ENCODE data around the gene PAK4. TPM values are rescaled to one million over a fixed set of nuclear protein-coding genes. Genes with fewer than 3 reads are reported as not detected.
A peak's percentile ranks its signal among the peaks of the same experiment; 100 is the strongest.

PAK4 gene
- total RNA-seq, 3 donors from 2014 or later: 3.5 to 12.0 (median 10.2) TPM

- TF ChIP-seq POLR2A (IDR thresholded peaks at IDR 0.05): no peak
- TF ChIP-seq CTCF (IDR thresholded peaks at IDR 0.05): no peak
- TF ChIP-seq POLR2AphosphoS5 (IDR thresholded peaks at IDR 0.05): no peak
- Histone ChIP-seq H3K36me3 (no peaks in the 10 kb centered on the region), H3K4me3 (peak overlapping the region in 1 of 3 donors; percentile 59), H3K9me3 (no peaks in the 10 kb centered on the region), H3K27me3 (no peaks in the 10 kb centered on the region), H3K4me1 (peaks cover 42 to 63% of the 10 kb centered on the region in 2 donors), H3K27ac (no peak overlapping the region)
- intact Hi-C loops (cut with DNase I; ENCODE audit: low total_unique reads): no loop called here
- no peak for DNase-seq (ENCODE audit: low spot score in 2 of 2)
Measured at GRCh38 chr19:39157997-39158389, 32.4 kb downstream of the PAK4 start.

- no peak overlapping the region for H3K4me3 ChIP-seq
- no peak for DNase-seq (ENCODE audit: low spot score in 2 of 2)
- H3K27me3 ChIP-seq: no peaks in the 10 kb centered on the region
- TF ChIP-seq POLR2A (IDR thresholded peaks at IDR 0.05): no peak
- TF ChIP-seq CTCF (IDR thresholded peaks at IDR 0.05): no peak
- no peak for TF ChIP-seq POLR2AphosphoS5 (IDR thresholded peaks at IDR 0.05)
- intact Hi-C loops (cut with DNase I; ENCODE audit: low total_unique reads): no loop called here
- H3K27ac ChIP-seq: peak overlapping the region; percentile 32 to 42
- H3K36me3 ChIP-seq: no peaks in the 10 kb centered on the region
- H3K9me3 ChIP-seq: no peaks in the 10 kb centered on the region
- peaks cover 42 to 63% of the 10 kb centered on the region in 2 donors for H3K4me1 ChIP-seq
Measured at GRCh38 chr19:39158646-39159260, 33.2 kb downstream of the PAK4 start.

GRCh38 chr19:39160523-39160861 lies 34.9 kb downstream of the PAK4 start:
- Histone ChIP-seq H3K9me3 (no peaks in the 10 kb centered on the region), H3K27ac (peak overlapping the region; percentile 95 to 97), H3K36me3 (no peaks in the 10 kb centered on the region), H3K4me3 (peak overlapping the region in 1 of 3 donors; percentile 42), H3K4me1 (peaks cover 35 to 54% of the 10 kb centered on the region in 2 donors), H3K27me3 (no peaks in the 10 kb centered on the region)
- TF ChIP-seq POLR2A (IDR thresholded peaks at IDR 0.05) (no peak), CTCF (IDR thresholded peaks at IDR 0.05) (no peak), POLR2AphosphoS5 (IDR thresholded peaks at IDR 0.05) (no peak)
- peak; percentile 84 to 94 for DNase-seq (ENCODE audit: low spot score in 2 of 2)
- intact Hi-C loops (cut with DNase I; ENCODE audit: low total_unique reads): no loop called here

GRCh38 chr19:39160889-39161672 lies 35.5 kb downstream of the PAK4 start:
- Histone ChIP-seq H3K27ac (peak overlapping the region; percentile 95 to 97), H3K4me3 (peak overlapping the region in 1 of 3 donors; percentile 42), H3K36me3 (no peaks in the 10 kb centered on the region), H3K9me3 (no peaks in the 10 kb centered on the region), H3K4me1 (peaks cover 29 to 53% of the 10 kb centered on the region in 2 donors), H3K27me3 (no peaks in the 10 kb centered on the region)
- TF ChIP-seq CTCF (IDR thresholded peaks at IDR 0.05) (no peak), POLR2AphosphoS5 (IDR thresholded peaks at IDR 0.05) (no peak), POLR2A (IDR thresholded peaks at IDR 0.05) (no peak)
- DNase-seq (ENCODE audit: low spot score in 2 of 2): peak; percentile 76 to 91
- intact Hi-C loops (cut with DNase I; ENCODE audit: low total_unique reads): no loop called here

- no peak overlapping the region for H3K4me3 ChIP-seq
Measured at GRCh38 chr19:39162441-39163043, 37.0 kb downstream of the PAK4 start.

More at GRCh38 chr19:39162441-39163043, 37.0 kb downstream of the PAK4 start:
- intact Hi-C loops (cut with DNase I; ENCODE audit: low total_unique reads): no loop called here
- peak overlapping the region; percentile 21 to 95 for H3K27ac ChIP-seq
- TF ChIP-seq POLR2AphosphoS5 (IDR thresholded peaks at IDR 0.05) (no peak), POLR2A (IDR thresholded peaks at IDR 0.05) (no peak), CTCF (IDR thresholded peaks at IDR 0.05) (no peak)
- no peaks in the 10 kb centered on the region for H3K36me3 ChIP-seq
- no peaks in the 10 kb centered on the region for H3K27me3 ChIP-seq
- DNase-seq (ENCODE audit: low spot score in 2 of 2): no peak
- H3K9me3 ChIP-seq: no peaks in the 10 kb centered on the region
- peaks cover 15 to 51% of the 10 kb centered on the region in 2 donors for H3K4me1 ChIP-seq
